HEK293T (cell line): ENCODE measurements around the gene STX4.

Source experiments
- ELF4 ChIP-seq: fragments of 450-650 bp; IDR thresholded peaks from 2 replicates; pipeline ENCODE4 v1.6.1; 2017; ENCODE audit warnings: antibody characterized with exemption
- FOXA1 ChIP-seq: fragments of 450-650 bp; IDR thresholded peaks from 2 replicates; pipeline ENCODE4 v1.6.1; 2016; ENCODE audit warnings: mild to moderate bottlenecking
- FOXM1 ChIP-seq: fragments of 450-650 bp; IDR thresholded peaks from 2 replicates; pipeline ENCODE4 v1.6.1; 2017; ENCODE audit warnings: mild to moderate bottlenecking, borderline replicate concordance

DNA sequence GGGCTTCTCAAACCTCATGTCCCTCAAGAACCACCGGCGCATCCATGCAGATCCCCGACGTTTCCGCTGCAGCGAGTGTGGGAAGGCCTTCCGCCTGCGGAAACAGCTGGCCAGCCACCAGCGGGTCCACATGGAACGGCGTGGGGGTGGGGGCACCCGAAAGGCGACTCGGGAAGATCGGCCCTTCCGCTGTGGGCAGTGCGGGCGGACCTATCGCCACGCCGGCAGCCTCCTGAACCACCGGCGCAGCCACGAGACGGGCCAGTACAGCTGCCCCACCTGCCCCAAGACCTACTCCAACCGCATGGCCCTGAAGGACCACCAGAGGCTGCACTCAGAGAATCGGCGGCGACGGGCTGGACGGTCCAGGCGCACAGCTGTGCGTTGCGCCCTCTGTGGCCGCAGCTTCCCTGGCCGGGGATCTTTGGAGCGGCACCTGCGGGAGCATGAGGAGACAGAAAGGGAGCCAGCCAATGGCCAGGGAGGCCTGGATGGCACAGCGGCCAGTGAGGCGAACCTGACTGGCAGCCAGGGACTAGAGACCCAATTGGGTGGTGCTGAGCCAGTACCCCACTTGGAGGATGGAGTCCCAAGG is 46.8 kb downstream of the STX4 start:
- no peak for TF ChIP-seq FOXM1
- no peak for TF ChIP-seq FOXA1
- TF ChIP-seq ELF4, result no peak
